Calu3 (cell line): ENCODE results near the gene GCN1. TPM values are rescaled to one million over a fixed set of nuclear protein-coding genes. Genes with fewer than 3 reads are reported as not detected.
"Not testable (repeated sequence)": the region's sequence is repeated elsewhere in the genome, so short reads cannot be mapped to it uniquely, and the experiment has no call there.

Source experiments
- BruUV-seq: library from RNA; stranded (reverse); fragments of 400-500 nt; replicated peaks from 2 replicates; lab custom pipeline; 2021; lab: Mats Ljungman, UMichigan
- CTCF ChIA-PET: fragments of 300-600 bp; sonication (Branson Sonifier 250); formaldehyde crosslinking; loops from one replicate; lab custom pipeline; 2022; ENCODE audit warnings: antibody characterized with exemption; lab: Charles Lee
- DNase-seq: peaks from one replicate; pipeline ENCODE4 v3.0.0; 2022
- H3K27ac Mint-ChIP-seq: one replicate; pipeline ENCODE4 v1.8.0; 2022; ENCODE audit warnings: mixed read lengths; ENCODE audit not compliant: unreplicated experiment
- H3K27me3 Mint-ChIP-seq: one replicate; pipeline ENCODE4 v1.8.0; 2022; ENCODE audit warnings: mixed read lengths; ENCODE audit not compliant: unreplicated experiment
- H3K36me3 Mint-ChIP-seq: one replicate; pipeline ENCODE4 v1.8.0; 2022; ENCODE audit warnings: mild to moderate bottlenecking, moderate library complexity, mixed read lengths; ENCODE audit not compliant: insufficient read depth, unreplicated experiment
- H3K4me1 Mint-ChIP-seq: one replicate; pipeline ENCODE4 v1.8.0; 2022; ENCODE audit warnings: mild to moderate bottlenecking, low read depth, mixed read lengths; ENCODE audit not compliant: unreplicated experiment
- H3K4me3 Mint-ChIP-seq: one replicate; pipeline ENCODE4 v1.8.0; 2022; ENCODE audit warnings: mild to moderate bottlenecking, low read depth, moderate library complexity, mixed read lengths; ENCODE audit not compliant: unreplicated experiment
- H3K9me3 Mint-ChIP-seq: one replicate; pipeline ENCODE4 v1.8.0; 2022; ENCODE audit warnings: low read depth, mixed read lengths; ENCODE audit not compliant: unreplicated experiment
- intact Hi-C: fragments of 100-400 bp; cut with micrococcal nuclease; formaldehyde crosslinking; loops from one replicate; pipeline ENCODE4 v1.10.0; 2022; ENCODE audit not compliant: unreplicated experiment
- total RNA-seq: library from RNA; stranded (reverse); gene quantifications from 2 replicates; pipeline ENCODE4 v1.2.3, GENCODE V29; 2022
- TF ChIP-seq, protein P1 (sequence below): fragments of 200-600 bp; IDR thresholded peaks from one replicate; pipeline ENCODE4 v1.8.0; 2022; ENCODE audit warnings: antibody characterized with exemption; ENCODE audit not compliant: unreplicated experiment

The GCN1 gene
- total RNA-seq, 1 experiment from 2014 or later, result 168 TPM

DNA sequence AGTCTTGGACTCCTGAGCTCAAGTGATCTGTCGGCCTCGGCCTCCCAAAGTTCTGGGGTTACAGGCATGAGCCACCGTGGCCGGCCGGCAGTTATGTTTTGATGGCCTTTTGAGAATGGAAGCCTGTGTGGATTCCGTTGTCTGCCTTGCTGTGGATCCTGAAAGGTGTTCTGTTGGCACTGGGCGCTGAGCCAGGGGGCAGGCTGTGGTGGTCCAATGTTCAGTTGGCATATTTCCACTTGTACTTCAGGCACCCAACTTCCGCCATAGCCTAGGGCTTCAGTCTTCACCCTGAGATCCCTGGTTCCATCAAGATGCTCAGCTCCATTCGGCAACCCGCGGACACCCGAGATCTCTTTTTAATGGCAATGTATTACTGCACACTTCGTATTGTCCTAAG, 12.7 kb upstream of the GCN1 start:
- Mint-ChIP-seq H3K27ac (no peak overlapping the region), H3K27me3 (no peaks in the 10 kb centered on the region), H3K36me3 (peaks cover 38% of the 10 kb centered on the region), H3K4me1 (no peaks in the 10 kb centered on the region), H3K9me3 (no peaks in the 10 kb centered on the region), H3K4me3 (no peak overlapping the region)
- CTCF ChIA-PET, result no interaction called here
- intact Hi-C loops, result no loop called here
- DNase-seq, result no peak
- TF ChIP-seq, protein P1, sequence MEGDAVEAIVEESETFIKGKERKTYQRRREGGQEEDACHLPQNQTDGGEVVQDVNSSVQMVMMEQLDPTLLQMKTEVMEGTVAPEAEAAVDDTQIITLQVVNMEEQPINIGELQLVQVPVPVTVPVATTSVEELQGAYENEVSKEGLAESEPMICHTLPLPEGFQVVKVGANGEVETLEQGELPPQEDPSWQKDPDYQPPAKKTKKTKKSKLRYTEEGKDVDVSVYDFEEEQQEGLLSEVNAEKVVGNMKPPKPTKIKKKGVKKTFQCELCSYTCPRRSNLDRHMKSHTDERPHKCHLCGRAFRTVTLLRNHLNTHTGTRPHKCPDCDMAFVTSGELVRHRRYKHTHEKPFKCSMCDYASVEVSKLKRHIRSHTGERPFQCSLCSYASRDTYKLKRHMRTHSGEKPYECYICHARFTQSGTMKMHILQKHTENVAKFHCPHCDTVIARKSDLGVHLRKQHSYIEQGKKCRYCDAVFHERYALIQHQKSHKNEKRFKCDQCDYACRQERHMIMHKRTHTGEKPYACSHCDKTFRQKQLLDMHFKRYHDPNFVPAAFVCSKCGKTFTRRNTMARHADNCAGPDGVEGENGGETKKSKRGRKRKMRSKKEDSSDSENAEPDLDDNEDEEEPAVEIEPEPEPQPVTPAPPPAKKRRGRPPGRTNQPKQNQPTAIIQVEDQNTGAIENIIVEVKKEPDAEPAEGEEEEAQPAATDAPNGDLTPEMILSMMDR, result no peak
- no TSS peak for BruUV-seq

DNA sequence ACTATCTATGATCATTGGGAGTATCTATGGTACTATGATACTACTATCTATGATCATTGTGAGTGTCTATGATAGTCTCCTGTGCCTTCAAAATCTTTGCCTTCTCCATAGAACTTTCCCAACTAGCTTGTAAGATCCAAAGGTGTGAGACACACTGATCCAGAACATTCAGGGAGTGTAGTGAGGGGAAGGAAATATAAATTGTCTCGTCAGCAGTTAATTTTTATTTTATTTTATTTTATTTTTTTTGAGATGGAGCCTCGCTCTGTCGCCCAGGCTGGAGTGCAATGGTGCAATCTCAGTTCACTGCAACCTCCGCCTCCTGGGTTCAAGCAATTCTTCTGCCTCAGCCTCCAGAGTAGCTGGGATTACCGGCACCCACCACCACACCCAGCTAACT, 12.3 kb upstream of the GCN1 start:
- intact Hi-C loops, CTCF ChIA-PET, H3K9me3 Mint-ChIP-seq: not testable (repeated sequence)

DNA sequence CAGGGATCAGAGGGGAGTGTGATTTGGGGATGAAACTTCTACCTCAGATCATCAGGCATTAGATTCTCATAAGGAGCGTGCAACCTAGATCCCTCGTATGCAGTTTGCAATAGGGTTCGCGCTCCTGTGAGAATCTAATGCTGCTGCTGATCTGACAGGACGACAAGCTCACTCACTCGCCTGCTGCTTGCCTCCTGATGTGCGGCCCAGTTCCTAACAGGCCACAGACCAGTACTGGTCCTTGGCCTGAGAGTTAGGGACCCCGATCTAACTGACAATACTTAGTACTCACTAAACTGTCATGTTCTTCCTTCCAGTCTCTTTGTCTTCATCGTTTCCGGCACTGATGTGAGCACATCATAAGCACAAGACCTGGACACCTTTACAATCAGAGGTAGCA, 11.7 kb upstream of the GCN1 start:
- DNase-seq, result no peak
- no peak overlapping the region for H3K4me3 Mint-ChIP-seq

More for the DNA sequence above, 12.3 kb upstream of the GCN1 start:
- not testable (repeated sequence) for H3K4me1 Mint-ChIP-seq, BruUV-seq, H3K27me3 Mint-ChIP-seq, DNase-seq, H3K4me3 Mint-ChIP-seq, H3K27ac Mint-ChIP-seq
- peaks cover 38% of the 10 kb centered on the region for H3K36me3 Mint-ChIP-seq

DNA sequence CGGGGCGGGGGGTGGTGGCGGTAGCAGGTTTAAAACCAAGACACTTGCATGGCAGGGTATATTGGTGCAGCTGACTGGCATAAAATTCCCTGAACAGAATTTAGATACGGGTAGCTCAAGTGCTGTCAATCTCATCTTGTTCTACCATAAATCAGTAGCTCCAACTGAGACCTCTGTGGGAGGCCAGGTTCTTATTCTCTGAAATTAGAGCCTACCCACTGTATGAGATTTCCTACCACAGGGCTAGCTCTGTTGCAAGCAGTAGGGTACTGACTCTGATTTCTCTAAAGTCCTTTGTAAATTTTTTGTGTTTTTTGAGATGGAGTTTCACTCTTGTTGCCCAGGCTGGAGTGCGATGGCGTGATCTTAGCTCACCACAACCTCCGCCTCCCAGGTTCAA, 9.7 kb upstream of the GCN1 start:
- Mint-ChIP-seq H3K4me3 (no peak overlapping the region), H3K27me3 (no peaks in the 10 kb centered on the region), H3K9me3 (no peaks in the 10 kb centered on the region), H3K4me1 (peaks cover 5% of the 10 kb centered on the region), H3K36me3 (peaks cover 42% of the 10 kb centered on the region), H3K27ac (no peak overlapping the region)
- intact Hi-C loops, result no loop called here
- no TSS peak for BruUV-seq
- DNase-seq, result no peak
- TF ChIP-seq, protein P1, result no peak
- CTCF ChIA-PET, result interaction anchor here (0.7 to 1.0 kb wide), 2 partner anchors 260 to 1024 kb away, joined by 4 to 7 read pairs; no protein-coding TSS in a partner anchor

More for the DNA sequence above, 11.7 kb upstream of the GCN1 start:
- no TSS peak for BruUV-seq
- H3K36me3 Mint-ChIP-seq, result peaks cover 38% of the 10 kb centered on the region
- CTCF ChIA-PET, result no interaction called here
- H3K27me3 Mint-ChIP-seq, result no peaks in the 10 kb centered on the region
- no peak overlapping the region for H3K27ac Mint-ChIP-seq
- H3K4me1 Mint-ChIP-seq, result no peaks in the 10 kb centered on the region
- TF ChIP-seq, protein P1, result no peak
- intact Hi-C loops, result no loop called here
- H3K9me3 Mint-ChIP-seq, result no peaks in the 10 kb centered on the region

DNA sequence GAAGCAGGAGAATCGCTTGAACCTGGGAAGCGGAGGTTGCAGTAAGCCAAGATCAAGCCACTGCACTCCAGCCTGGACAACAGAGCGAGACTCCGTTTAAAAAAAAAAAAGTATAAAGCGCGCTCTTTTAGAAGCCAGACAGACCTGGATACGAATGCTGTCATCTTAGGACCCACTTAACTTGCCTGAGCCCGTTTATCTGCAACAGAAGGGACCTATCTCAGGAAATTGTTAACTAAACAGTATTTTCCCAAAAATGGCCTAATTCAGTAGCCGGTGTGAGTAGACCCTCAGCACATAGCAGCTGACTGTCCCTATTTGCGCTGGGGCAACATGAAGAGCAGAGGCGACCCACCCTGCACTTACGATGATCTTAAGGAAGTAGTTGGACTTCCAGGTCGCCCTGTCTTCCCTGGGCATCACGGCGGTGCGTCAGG, 5.9 kb upstream of the GCN1 start:
- Mint-ChIP-seq H3K4me1 (peaks cover 22% of the 10 kb centered on the region), H3K36me3 (peaks cover 71% of the 10 kb centered on the region), H3K4me3 (peak overlapping the region; percentile 85), H3K9me3 (no peaks in the 10 kb centered on the region), H3K27me3 (no peaks in the 10 kb centered on the region), H3K27ac (peak overlapping the region; percentile 96)
- TSS peak; percentile 43 for BruUV-seq
- CTCF ChIA-PET, result interaction anchor here (1.0 to 2.9 kb wide), 8 partner anchors 26 to 212 kb away, joined by 3 to 21 read pairs (median 10); partner anchors contain the start of genes BICDL1, PXN, RAB35 and RNU4-2
- no peak for DNase-seq
- intact Hi-C loops, result loop anchor here (2.0 kb wide), 1 partner anchor 64 kb away; the partner anchor contains the start of gene PXN
- TF ChIP-seq, protein P1, result no peak
